ENCODE results near the gene CAPN2. TPM values are rescaled to one million over a fixed set of nuclear protein-coding genes. Genes with fewer than 3 reads are reported as not detected.

Gene CAPN2
- total RNA-seq, 1 experiment from 2014 or later: 513 TPM

- intact Hi-C loops (cut with micrococcal nuclease): no loop called here
- no peak for TF ChIP-seq CTCF (IDR thresholded peaks at IDR 0.05; ENCODE audit: unreplicated experiment)
- BruUV-seq (replicated peaks): no TSS peak
- no peak overlapping the region for H3K4me3 Mint-ChIP-seq (ENCODE audit: unreplicated experiment)
- DNase-seq (ENCODE audit: unreplicated experiment): no peak
- peaks cover 64% of the 10 kb centered on the region for H3K4me1 Mint-ChIP-seq (ENCODE audit: insufficient read depth, unreplicated experiment)
- no peak overlapping the region for H3K27ac Mint-ChIP-seq (ENCODE audit: low read depth, unreplicated experiment)
- H3K9me3 Mint-ChIP-seq (ENCODE audit: unreplicated experiment): no peaks in the 10 kb centered on the region
- no peaks in the 10 kb centered on the region for H3K27me3 Mint-ChIP-seq (ENCODE audit: insufficient read depth, unreplicated experiment)
- POLR2A ChIA-PET: interaction anchor here (0.6 to 5.2 kb wide), 10 partner anchors 10 to 997 kb away, joined by 3 to 105 read pairs (median 18); no protein-coding TSS in a partner anchor
- H3K36me3 Mint-ChIP-seq (ENCODE audit: insufficient read depth, unreplicated experiment): peaks cover 7% of the 10 kb centered on the region
- CTCF ChIA-PET: interaction anchor here (0.6 to 4.9 kb wide), 21 partner anchors 8 to 463 kb away, joined by 3 to 64 read pairs (median 4); no protein-coding TSS in a partner anchor
Observed at GRCh38 chr1:223710179-223711133, 1.9 kb upstream of the CAPN2 start.

GRCh38 chr1:223711173-223711572 is 1.2 kb upstream of the CAPN2 start:
- peaks cover 11% of the 10 kb centered on the region for H3K36me3 Mint-ChIP-seq (ENCODE audit: insufficient read depth, unreplicated experiment)
- DNase-seq (ENCODE audit: unreplicated experiment): peak; percentile 65

GRCh38 chr1:223711747-223712193 is 569 bp upstream of the CAPN2 start:
- intact Hi-C loops (cut with micrococcal nuclease): loop anchor here (1.0 to 2.0 kb wide), 2 partner anchors 15 to 135 kb away; no protein-coding TSS in a partner anchor
- H3K4me1 Mint-ChIP-seq (ENCODE audit: insufficient read depth, unreplicated experiment): peaks cover 61% of the 10 kb centered on the region
- peaks cover 15% of the 10 kb centered on the region for H3K36me3 Mint-ChIP-seq (ENCODE audit: insufficient read depth, unreplicated experiment)
- no peak for TF ChIP-seq CTCF (IDR thresholded peaks at IDR 0.05; ENCODE audit: unreplicated experiment)
- H3K9me3 Mint-ChIP-seq (ENCODE audit: unreplicated experiment): no peaks in the 10 kb centered on the region
- no peak overlapping the region for H3K27ac Mint-ChIP-seq (ENCODE audit: low read depth, unreplicated experiment)
- ChIA-PET CTCF (interaction anchor here (0.5 to 4.9 kb wide), 28 partner anchors 9 to 1294 kb away, joined by 3 to 64 read pairs (median 4); no protein-coding TSS in a partner anchor), POLR2A (interaction anchor here (0.8 to 5.2 kb wide), 18 partner anchors 8 to 999 kb away, joined by 3 to 105 read pairs (median 18); partner anchors contain the start of gene TP53BP2)
- BruUV-seq (replicated peaks): no TSS peak
- peak overlapping the region; percentile 77 for H3K4me3 Mint-ChIP-seq (ENCODE audit: unreplicated experiment)
- DNase-seq (ENCODE audit: unreplicated experiment): no peak
- no peaks in the 10 kb centered on the region for H3K27me3 Mint-ChIP-seq (ENCODE audit: insufficient read depth, unreplicated experiment)

More at GRCh38 chr1:223711173-223711572, 1.2 kb upstream of the CAPN2 start:
- Mint-ChIP-seq H3K27ac (ENCODE audit: low read depth, unreplicated experiment) (no peak overlapping the region), H3K4me1 (ENCODE audit: insufficient read depth, unreplicated experiment) (peaks cover 59% of the 10 kb centered on the region), H3K4me3 (ENCODE audit: unreplicated experiment) (peak overlapping the region; percentile 77), H3K9me3 (ENCODE audit: unreplicated experiment) (no peaks in the 10 kb centered on the region), H3K27me3 (ENCODE audit: insufficient read depth, unreplicated experiment) (no peaks in the 10 kb centered on the region)
- CTCF ChIA-PET: interaction anchor here (0.5 to 4.9 kb wide), 23 partner anchors 9 to 604 kb away, joined by 3 to 64 read pairs (median 4); no protein-coding TSS in a partner anchor
- TF ChIP-seq CTCF (IDR thresholded peaks at IDR 0.05; ENCODE audit: unreplicated experiment): no peak
- intact Hi-C loops (cut with micrococcal nuclease): no loop called here
- no TSS peak for BruUV-seq (replicated peaks)
- POLR2A ChIA-PET: interaction anchor here (1.0 to 5.2 kb wide), 12 partner anchors 9 to 998 kb away, joined by 3 to 105 read pairs (median 28); partner anchors contain the start of gene TP53BP2
